GM18502 (cell line): ENCODE data around the gene SGIP1.
A peak's percentile ranks its signal among the peaks of the same experiment; 100 is the strongest.

Experiments used
- ATAC-seq: cut with Tn5 transposase; IDR thresholded peaks from one replicate; pipeline ENCODE4 v1.9.1; 2021; ENCODE audit warnings: mild to moderate bottlenecking; ENCODE audit not compliant: unreplicated experiment, poor library complexity

Gene SGIP1

GRCh38 chr1:66599346-66599745 lies 65.4 kb downstream of the SGIP1 start:
- no peak for ATAC-seq

DNA sequence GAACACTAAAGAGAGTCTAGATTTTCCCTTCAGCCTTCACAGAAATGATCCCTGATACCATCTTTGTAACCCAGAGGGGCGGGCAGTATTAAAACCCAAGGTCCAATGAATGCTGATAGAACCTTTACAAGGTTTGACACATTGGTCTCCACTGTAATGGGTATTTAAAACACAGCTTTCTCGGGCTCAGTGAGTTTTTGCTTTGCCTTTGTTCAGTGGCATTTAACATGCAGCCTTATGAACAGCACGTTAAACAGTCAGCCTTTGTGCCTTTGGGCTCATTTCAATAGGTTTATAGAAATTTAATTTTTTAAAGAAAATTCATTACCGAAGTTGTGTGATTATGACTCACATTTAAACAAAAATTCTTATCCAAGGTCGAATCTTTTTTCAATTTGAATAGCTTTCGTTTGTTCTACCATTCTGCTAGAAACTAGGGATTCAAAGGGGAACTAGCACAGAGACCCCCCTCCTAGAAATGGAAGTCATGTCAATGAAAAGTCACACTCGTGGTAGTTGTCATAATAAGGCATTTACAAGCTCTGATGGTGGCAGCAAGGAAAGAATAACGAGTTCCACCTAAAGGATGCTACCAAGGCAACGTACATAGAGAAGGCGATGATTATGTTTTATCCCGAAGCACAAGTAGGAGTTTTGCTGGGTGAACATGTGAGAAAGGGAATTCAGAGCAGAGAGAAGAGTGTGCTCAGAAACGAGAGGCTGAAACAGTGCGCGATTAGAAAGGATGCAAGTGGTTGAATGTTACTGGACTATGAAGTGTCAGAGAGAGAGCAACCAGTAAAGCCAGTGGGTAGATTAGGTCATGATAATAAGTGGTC lies 66.2 kb downstream of the SGIP1 start:
- ATAC-seq, result no peak

GRCh38 chr1:66605419-66605997 lies 71.6 kb downstream of the SGIP1 start:
- ATAC-seq, result no peak

DNA sequence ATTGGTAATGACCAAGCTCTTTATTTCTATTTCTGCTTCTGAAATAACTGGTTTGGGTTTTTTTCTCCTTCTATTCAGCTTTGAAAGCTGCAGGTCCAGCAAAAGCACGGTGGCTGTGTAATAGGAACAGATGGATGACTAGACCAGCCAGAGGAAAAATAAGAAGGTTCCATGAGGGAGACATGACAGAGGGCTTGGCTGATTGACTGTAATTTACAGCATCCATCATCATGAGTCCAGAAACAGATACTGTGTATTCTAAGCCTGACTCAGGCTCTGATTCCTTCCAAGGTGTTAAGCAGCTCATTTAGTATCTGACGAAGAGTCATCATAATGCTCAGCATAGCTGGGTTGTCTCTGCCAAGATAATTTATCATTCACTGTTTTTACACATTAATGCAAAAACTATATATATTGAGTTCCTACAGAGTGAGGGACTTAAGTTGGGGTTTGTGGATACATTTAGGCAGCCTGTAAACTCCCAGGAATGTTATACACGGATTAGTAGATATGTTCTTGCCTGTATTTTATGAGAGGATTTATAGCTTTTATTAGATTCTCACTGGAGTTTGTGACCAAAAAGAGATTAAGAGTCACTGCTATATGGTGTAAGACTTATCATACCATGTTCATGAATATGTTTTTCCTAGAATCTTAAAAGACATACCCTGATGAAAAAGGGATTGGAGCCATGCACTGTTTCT lies 72.6 kb downstream of the SGIP1 start:
- no peak for ATAC-seq

GRCh38 chr1:66607458-66607857 lies 73.5 kb downstream of the SGIP1 start:
- ATAC-seq, result no peak

- ATAC-seq, result no peak
These were observed 79.2 kb downstream of the SGIP1 start for GRCh38 chr1:66613187-66613586.

DNA sequence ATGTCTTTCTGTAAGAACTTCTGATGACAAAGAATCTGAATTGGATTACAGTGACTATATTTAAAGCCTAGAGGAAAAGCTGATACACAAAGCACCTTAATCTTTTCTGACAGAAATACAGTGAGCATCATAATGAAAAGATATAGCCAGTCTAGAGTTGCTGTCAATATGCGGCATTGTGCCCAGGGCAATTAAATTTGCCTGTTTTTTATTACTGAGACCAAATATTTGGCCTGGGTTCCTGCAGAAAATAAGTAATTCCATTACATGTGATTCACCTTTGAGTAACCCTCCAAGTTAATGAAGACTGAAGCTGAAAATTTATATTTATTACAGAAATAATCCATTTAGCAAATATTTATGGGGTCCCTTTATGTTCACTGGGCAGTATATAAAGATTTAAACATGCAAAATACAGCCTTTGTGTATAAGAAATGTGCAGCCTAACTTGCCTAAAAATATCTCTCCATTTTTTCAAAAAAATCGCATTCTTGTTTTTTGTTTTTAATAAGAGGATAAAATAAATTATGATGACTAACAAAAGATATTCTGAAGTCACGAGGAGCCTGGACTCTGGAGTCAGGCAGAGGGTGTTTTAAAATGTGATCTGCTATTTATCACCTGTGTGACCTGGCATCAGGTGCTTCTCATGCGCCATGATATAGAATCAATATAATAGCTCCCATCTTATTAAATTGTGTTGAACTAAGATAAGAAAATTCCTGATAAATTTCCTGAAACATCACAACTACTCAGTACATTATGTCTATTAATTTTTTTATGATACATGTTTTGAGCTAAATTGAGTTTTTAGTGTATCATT lies 83.6 kb downstream of the SGIP1 start:
- no peak for ATAC-seq

GRCh38 chr1:66618390-66618789 lies 84.4 kb downstream of the SGIP1 start:
- no peak for ATAC-seq

DNA sequence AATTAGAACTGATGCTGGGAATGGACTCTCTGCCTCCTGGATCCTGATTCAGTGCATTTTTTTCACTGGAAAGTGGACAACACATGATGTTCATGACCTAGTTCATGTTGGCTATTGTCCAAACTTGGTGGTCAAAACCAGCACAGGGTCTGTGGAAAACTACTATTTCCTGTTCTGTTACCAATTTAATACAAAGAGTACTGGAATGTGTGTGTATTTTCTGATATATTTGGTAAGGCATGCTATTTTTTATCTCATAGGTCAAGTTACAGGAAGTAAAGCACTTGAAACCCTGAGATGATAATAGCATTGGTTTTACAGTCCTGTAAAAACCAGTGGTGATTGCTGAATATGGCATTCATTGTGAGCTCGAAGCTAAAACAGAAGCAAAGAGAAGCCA lies 89.9 kb downstream of the SGIP1 start:
- ATAC-seq, result no peak

GRCh38 chr1:66624412-66625060 lies 90.6 kb downstream of the SGIP1 start:
- ATAC-seq, result no peak

- no peak for ATAC-seq
These were observed 92.3 kb downstream of the SGIP1 start for GRCh38 chr1:66626261-66626660.

GRCh38 chr1:66628926-66629325 lies 95.0 kb downstream of the SGIP1 start:
- no peak for ATAC-seq

DNA sequence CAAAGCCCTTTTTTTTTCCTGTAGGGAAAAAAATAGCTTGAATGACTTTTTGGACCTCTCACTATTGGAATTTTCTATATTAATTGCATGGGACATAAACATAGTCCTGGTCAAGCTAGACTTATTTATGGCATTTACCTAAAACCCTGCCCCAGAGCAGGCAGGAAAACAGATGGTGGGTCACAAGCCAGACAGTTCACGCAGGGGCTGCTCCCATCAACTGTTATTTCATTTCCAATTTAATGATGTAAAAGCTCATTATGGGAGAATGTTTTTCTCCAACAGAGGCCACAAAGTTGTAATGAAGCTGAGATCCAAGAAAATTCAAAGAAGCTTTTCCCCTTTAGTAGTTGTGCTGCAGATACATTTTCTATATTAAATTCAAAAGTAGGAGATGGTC lies 99.2 kb downstream of the SGIP1 start:
- no peak for ATAC-seq

DNA sequence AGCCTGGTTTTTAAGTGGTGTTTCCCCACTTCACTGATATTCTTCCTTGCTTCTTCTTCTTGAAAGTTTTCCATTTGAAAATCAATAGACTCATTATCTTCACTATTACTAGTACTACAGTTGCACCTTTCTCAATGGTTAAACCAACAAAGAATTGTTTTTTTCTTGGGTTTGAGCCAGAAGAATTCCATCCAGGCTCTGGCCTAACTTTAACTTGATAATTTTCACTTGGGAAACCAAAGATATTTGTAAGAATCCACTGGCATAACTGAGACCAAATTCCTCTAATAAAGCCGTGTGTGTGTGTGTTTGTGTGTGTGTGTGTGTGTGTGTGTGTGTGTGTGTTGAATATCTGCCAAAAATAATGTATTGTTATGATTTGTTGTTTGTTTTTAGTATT lies 103.2 kb downstream of the SGIP1 start:
- ATAC-seq, result no peak

DNA sequence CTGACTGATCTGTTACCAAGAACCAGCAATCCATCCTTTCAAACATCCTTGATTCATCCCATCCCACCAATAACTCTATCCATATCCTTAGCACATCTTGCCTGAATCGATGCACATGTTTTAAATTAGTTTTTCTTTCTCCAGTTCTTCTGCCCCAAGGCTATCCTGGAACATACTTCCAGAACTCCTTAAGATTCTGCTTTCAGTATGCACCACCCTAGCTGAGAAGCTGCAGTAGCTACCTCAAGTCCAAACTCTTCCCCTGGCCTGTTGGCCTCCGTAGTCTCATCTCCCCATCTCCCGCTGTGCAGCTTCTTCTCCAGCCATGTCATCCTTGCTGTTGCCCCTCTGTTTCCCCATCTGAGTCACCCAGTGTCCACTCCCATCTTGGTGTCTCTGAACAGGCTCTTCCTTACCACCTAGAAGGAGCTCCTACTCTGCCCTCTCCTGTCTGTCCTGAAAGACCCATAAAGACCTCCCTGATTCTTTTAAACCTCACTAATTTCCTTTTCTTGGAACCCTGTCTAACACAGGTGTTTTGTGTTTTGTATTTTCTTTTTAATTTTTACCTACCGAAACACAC lies 108.0 kb downstream of the SGIP1 start:
- ATAC-seq, result no peak

GRCh38 chr1:66642992-66643391 lies 109.0 kb downstream of the SGIP1 start:
- ATAC-seq, result no peak

GRCh38 chr1:66644331-66644730 lies 110.4 kb downstream of the SGIP1 start:
- no peak for ATAC-seq

- peak; percentile 88 for ATAC-seq
These were observed 115.1 kb downstream of the SGIP1 start for GRCh38 chr1:66648901-66649595.

GRCh38 chr1:66652556-66652955 lies 118.6 kb downstream of the SGIP1 start:
- no peak for ATAC-seq
